Mesenchymal stem cell (in vitro differentiated cells and primary cell): ENCODE results near the gene PI4K2B.

Experiments used
- DNase-seq: peaks from one replicate; pipeline ENCODE4 v3.0.0-alpha.2; 2013
- H2AFZ ChIP-seq: one replicate; pipeline ENCODE4 v1.6.1; 2013; ENCODE audit warnings: low read depth, mild to moderate bottlenecking, control low read depth, inconsistent platforms, low read length, moderate library complexity
- H2AK5ac ChIP-seq: 2 replicates; pipeline ENCODE4 v1.6.1; 2013; ENCODE audit warnings: low read length, moderate library complexity, mild to moderate bottlenecking, inconsistent platforms; ENCODE audit not compliant: severe bottlenecking
- H2BK120ac ChIP-seq: one replicate; pipeline ENCODE4 v1.6.1; 2013; ENCODE audit warnings: low read depth, mild to moderate bottlenecking, inconsistent platforms, low read length, moderate library complexity
- H2BK12ac ChIP-seq, 2 experiments: one replicate each; pipeline ENCODE4 v1.6.1; 2013; ENCODE audit warnings: inconsistent platforms in 2 of 2, low read length in 2 of 2, mild to moderate bottlenecking in 2 of 2, moderate library complexity in 2 of 2, control low read depth in 1 of 2
- H2BK15ac ChIP-seq: one replicate; pipeline ENCODE4 v1.6.1; 2013; ENCODE audit warnings: mild to moderate bottlenecking, low read depth, inconsistent platforms; ENCODE audit not compliant: poor library complexity, severe bottlenecking
- H2BK5ac ChIP-seq: 2 replicates; pipeline ENCODE4 v1.6.1; 2013; ENCODE audit warnings: low read depth, mild to moderate bottlenecking, low read length, control low read depth, inconsistent platforms; ENCODE audit not compliant: poor library complexity, severe bottlenecking
- H3K14ac ChIP-seq, 2 experiments: one replicate each; pipeline ENCODE4 v1.6.1; 2013; ENCODE audit warnings: inconsistent platforms in 2 of 2, low read length in 2 of 2, control low read depth in 1 of 2, mild to moderate bottlenecking in 1 of 2, moderate library complexity in 1 of 2
- H3K18ac ChIP-seq, 2 experiments: one replicate each; pipeline ENCODE4 v1.6.1; 2013; ENCODE audit warnings: inconsistent platforms in 2 of 2, low read length in 2 of 2, control low read depth in 1 of 2, low read depth in 1 of 2, mild to moderate bottlenecking in 1 of 2
- H3K23ac ChIP-seq, 2 experiments: one replicate each; pipeline ENCODE4 v1.6.1; 2013; ENCODE audit warnings: inconsistent platforms in 2 of 2, low read length in 2 of 2, mild to moderate bottlenecking in 2 of 2, moderate library complexity in 2 of 2, control low read depth in 1 of 2
- H3K27ac ChIP-seq: 2 replicates; pipeline ENCODE4 v1.5.1; 2013; ENCODE audit warnings: mild to moderate bottlenecking, moderate library complexity, low read length, control low read depth, inconsistent platforms; ENCODE audit not compliant: poor library complexity, severe bottlenecking
- H3K27me3 ChIP-seq, 2 experiments: 2 replicates each; pipeline versions ENCODE4 v1.6.1 to v1.7.0; 2013; ENCODE audit warnings: low read length in 2 of 2, mild to moderate bottlenecking in 2 of 2, moderate library complexity in 2 of 2, control low read depth in 1 of 2, inconsistent platforms in 1 of 2; ENCODE audit not compliant: control insufficient read depth in 1 of 2, insufficient read depth in 1 of 2
- H3K36me3 ChIP-seq, 2 experiments: 2 replicates each; pipeline versions ENCODE4 v1.6.1 to v1.7.0; 2013; ENCODE audit warnings: low read length in 2 of 2, control low read depth in 1 of 2, inconsistent platforms in 1 of 2, low read depth in 1 of 2, mild to moderate bottlenecking in 1 of 2; ENCODE audit not compliant: insufficient read depth in 2 of 2, control insufficient read depth in 1 of 2
- H3K4ac ChIP-seq, 2 experiments: one replicate each; pipeline ENCODE4 v1.6.1; 2013; ENCODE audit warnings: inconsistent platforms in 2 of 2, low read length in 2 of 2, mild to moderate bottlenecking in 2 of 2, moderate library complexity in 2 of 2, control low read depth in 1 of 2, low read depth in 1 of 2
- H3K4me1 ChIP-seq: 2 replicates; pipeline ENCODE4 v1.6.1; 2013; ENCODE audit warnings: low read depth, low read length, control low read depth; ENCODE audit not compliant: control insufficient read depth, insufficient read depth
- H3K4me2 ChIP-seq: 2 replicates; pipeline ENCODE4 v1.6.1; 2013; ENCODE audit warnings: low read length, mild to moderate bottlenecking, inconsistent platforms; ENCODE audit not compliant: poor library complexity, severe bottlenecking
- H3K4me3 ChIP-seq, 2 experiments: 2 replicates each; pipeline versions ENCODE4 v1.5.1 to v1.7.0; 2013; ENCODE audit warnings: low read length in 2 of 2, mild to moderate bottlenecking in 2 of 2, control low read depth in 1 of 2, low read depth in 1 of 2; ENCODE audit not compliant: insufficient read depth in 1 of 2
- H3K79me1 ChIP-seq: replicated peaks from 2 replicates; pipeline ENCODE4 v1.6.1; 2013; ENCODE audit warnings: mild to moderate bottlenecking, control low read depth, low read length, inconsistent platforms; ENCODE audit not compliant: poor library complexity, severe bottlenecking
- H3K9ac ChIP-seq: 2 replicates; pipeline ENCODE4 v1.7.0; 2013; ENCODE audit warnings: mild to moderate bottlenecking, low read length, moderate library complexity
- H3K9me3 ChIP-seq: 2 replicates; pipeline ENCODE4 v1.7.0; 2013; ENCODE audit warnings: mild to moderate bottlenecking, low read length; ENCODE audit not compliant: control insufficient read depth
- H4K8ac ChIP-seq: one replicate; pipeline ENCODE4 v1.6.1; 2013; ENCODE audit warnings: inconsistent platforms, mild to moderate bottlenecking, low read length, moderate library complexity
- H4K91ac ChIP-seq: one replicate; pipeline ENCODE4 v1.6.1; 2013; ENCODE audit warnings: mild to moderate bottlenecking, low read length, inconsistent platforms
- WGBS: methylation state at CpG from one replicate; pipeline ENCODE4 v1.1.7; 2013; ENCODE audit warnings: mixed read lengths; 5-methylcytosine and 5-hydroxymethylcytosine counted together

PI4K2B gene

GRCh38 chr4:25223802-25224375 lies 9.9 kb upstream of the PI4K2B start:
- H4K91ac ChIP-seq, result no peak overlapping the region
- no peak overlapping the region for H2BK5ac ChIP-seq
- no peak overlapping the region for H3K4me3 ChIP-seq
- H4K8ac ChIP-seq, result no peak overlapping the region
- H3K9ac ChIP-seq, result no peak overlapping the region
- no peak overlapping the region for H2BK15ac ChIP-seq
- no peak overlapping the region for H3K4ac ChIP-seq
- no peaks in the 10 kb centered on the region for H3K4me1 ChIP-seq
- peaks cover 34% of the 10 kb centered on the region for H3K9me3 ChIP-seq
- H3K27ac ChIP-seq, result no peak overlapping the region
- peak; percentile 30 for DNase-seq
- no peak overlapping the region for H2AK5ac ChIP-seq
- H3K36me3 ChIP-seq, result no peaks in the 10 kb centered on the region
- no peak overlapping the region for H2BK120ac ChIP-seq
- H3K4me2 ChIP-seq, result no peak overlapping the region
- H3K23ac ChIP-seq, result no peak overlapping the region
- no peak overlapping the region for H2BK12ac ChIP-seq
- no peak overlapping the region for H3K18ac ChIP-seq
- no peak overlapping the region for H3K14ac ChIP-seq
- no peak overlapping the region for H2AFZ ChIP-seq
- WGBS, result 80% methylated on average over 5 of the region's 7 CpGs
- no peaks in the 10 kb centered on the region for H3K79me1 ChIP-seq
- H3K27me3 ChIP-seq, result no peaks in the 10 kb centered on the region

- Histone ChIP-seq H3K23ac (no peak overlapping the region), H3K14ac (no peak overlapping the region), H3K4me1 (no peaks in the 10 kb centered on the region), H3K36me3 (no peaks in the 10 kb centered on the region), H3K27me3 (no peaks in the 10 kb centered on the region), H3K4me3 (no peak overlapping the region), H3K4me2 (no peak overlapping the region), H3K18ac (no peak overlapping the region), H2BK5ac (no peak overlapping the region), H3K9ac (no peak overlapping the region), H2AFZ (no peak overlapping the region), H3K9me3 (peaks cover 44% of the 10 kb centered on the region), H2BK120ac (no peak overlapping the region), H2AK5ac (no peak overlapping the region), H3K79me1 (no peaks in the 10 kb centered on the region), H2BK12ac (no peak overlapping the region), H4K8ac (no peak overlapping the region), H3K27ac (no peak overlapping the region), H3K4ac (no peak overlapping the region), H4K91ac (no peak overlapping the region), H2BK15ac (no peak overlapping the region)
- DNase-seq, result no peak
- 91% methylated on average over 6 of the region's 6 CpGs for WGBS
Observed at GRCh38 chr4:25229804-25230203, 4.0 kb upstream of the PI4K2B start.

GRCh38 chr4:25233194-25233593 lies 639 bp upstream of the PI4K2B start:
- Histone ChIP-seq H3K9ac (peak overlapping the region; percentile 54), H3K4ac (no peak overlapping the region), H3K27me3 (no peaks in the 10 kb centered on the region), H2BK15ac (no peak overlapping the region), H3K18ac (no peak overlapping the region), H2BK5ac (no peak overlapping the region), H3K23ac (no peak overlapping the region), H3K9me3 (peaks cover 35% of the 10 kb centered on the region), H2BK120ac (no peak overlapping the region), H3K79me1 (peaks cover 5% of the 10 kb centered on the region), H2AFZ (no peak overlapping the region), H3K14ac (no peak overlapping the region), H3K4me3 (peak overlapping the region in 1 of 2 experiments; percentile 72), H3K4me2 (no peak overlapping the region), H3K27ac (no peak overlapping the region), H3K4me1 (no peaks in the 10 kb centered on the region), H3K36me3 (no peaks in the 10 kb centered on the region), H4K8ac (no peak overlapping the region), H4K91ac (no peak overlapping the region), H2BK12ac (no peak overlapping the region), H2AK5ac (no peak overlapping the region)
- no peak for DNase-seq

- Histone ChIP-seq H4K8ac (no peak overlapping the region), H3K27me3 (no peaks in the 10 kb centered on the region), H3K14ac (peak overlapping the region in 1 of 2 experiments; percentile 61), H3K9me3 (peaks cover 29% of the 10 kb centered on the region), H2BK15ac (peak overlapping the region; percentile 94), H3K23ac (peak overlapping the region in 1 of 2 experiments; percentile 56), H2AK5ac (no peak overlapping the region), H4K91ac (peak overlapping the region; percentile 80), H2BK5ac (peak overlapping the region; percentile 66), H3K36me3 (no peaks in the 10 kb centered on the region), H3K9ac (peak overlapping the region; percentile 93), H2BK120ac (peak overlapping the region; percentile 64), H3K4me1 (no peaks in the 10 kb centered on the region), H2AFZ (peak overlapping the region; percentile 90), H3K27ac (peak overlapping the region; percentile 78), H2BK12ac (peak overlapping the region; percentile 6 to 34), H3K4me3 (peak overlapping the region; percentile 84 to 96), H3K4me2 (peak overlapping the region; percentile 82), H3K79me1 (peaks cover 8% of the 10 kb centered on the region), H3K18ac (peak overlapping the region; percentile 14 to 92), H3K4ac (peak overlapping the region in 1 of 2 experiments; percentile 61)
- WGBS, result 3% methylated on average over 34 of the region's 49 CpGs
- peak; percentile 92 for DNase-seq
Observed at GRCh38 chr4:25234390-25235370, 847 bp downstream of the PI4K2B start.
